HG03103 (cell line): Measurements from ENCODE around the gene LHPP.

ENCODE experiments used
- ATAC-seq: cut with Tn5 transposase; IDR thresholded peaks from one replicate; pipeline ENCODE4 v1.9.1; 2021; ENCODE audit warnings: low read depth; ENCODE audit not compliant: unreplicated experiment

Gene LHPP

DNA sequence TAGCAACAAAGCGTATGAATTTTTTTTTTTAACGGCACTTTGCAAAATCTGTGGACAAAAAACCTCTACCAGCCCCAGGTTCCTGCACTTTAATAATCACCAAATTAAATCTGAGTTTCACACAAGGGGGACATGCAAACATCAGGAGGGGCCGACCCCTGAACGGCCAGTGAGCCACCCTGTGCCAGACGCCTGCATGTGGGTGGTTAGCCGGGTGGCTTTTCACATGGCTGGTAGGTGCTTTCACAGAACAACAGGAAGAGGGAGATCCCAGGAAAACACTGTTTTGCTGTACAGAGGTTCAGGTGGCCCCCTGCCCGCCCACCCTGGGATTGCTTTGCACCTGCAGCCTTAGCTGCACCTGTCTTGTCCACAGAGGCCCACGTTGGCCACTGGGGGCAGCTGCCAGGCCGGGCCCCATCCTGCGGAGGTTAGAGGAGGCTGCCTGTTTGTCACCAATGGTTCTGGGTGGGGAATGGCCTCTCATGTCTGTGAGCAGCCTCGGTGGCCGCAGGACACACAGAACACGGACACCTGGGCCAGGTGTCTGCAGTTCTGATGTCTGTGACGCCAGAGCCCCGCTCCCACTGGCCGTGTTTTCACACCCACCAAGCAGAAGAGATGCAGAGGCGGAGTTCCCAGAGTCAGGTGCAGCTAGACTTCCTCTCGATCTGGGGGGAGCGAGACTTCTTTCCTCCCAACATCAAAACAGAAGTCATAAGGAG lies 174.8 kb downstream of the LHPP start:
- ATAC-seq, result no peak

GRCh38 chr10:124637091-124637700 lies 175.6 kb downstream of the LHPP start:
- ATAC-seq, result no peak

DNA sequence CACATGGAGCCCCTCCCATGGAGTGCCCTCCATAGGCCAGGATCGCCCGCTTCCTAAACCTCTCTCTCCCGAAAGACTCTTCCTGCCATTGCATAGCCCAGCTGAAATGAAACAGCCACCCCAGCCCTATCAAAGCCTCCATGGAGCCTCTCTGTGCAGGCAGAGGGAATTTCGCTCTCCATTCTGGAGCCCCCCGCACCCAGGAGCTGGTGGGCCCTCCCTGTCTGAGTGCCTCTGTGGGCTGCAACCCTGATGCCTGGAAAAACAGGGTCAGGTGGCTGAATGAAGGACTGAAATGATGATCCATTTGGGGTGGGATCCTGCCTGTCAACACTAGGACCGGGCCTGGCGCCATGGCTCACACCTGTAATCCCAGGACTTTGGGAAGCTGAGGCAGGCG lies 176.1 kb downstream of the LHPP start:
- no peak for ATAC-seq

DNA sequence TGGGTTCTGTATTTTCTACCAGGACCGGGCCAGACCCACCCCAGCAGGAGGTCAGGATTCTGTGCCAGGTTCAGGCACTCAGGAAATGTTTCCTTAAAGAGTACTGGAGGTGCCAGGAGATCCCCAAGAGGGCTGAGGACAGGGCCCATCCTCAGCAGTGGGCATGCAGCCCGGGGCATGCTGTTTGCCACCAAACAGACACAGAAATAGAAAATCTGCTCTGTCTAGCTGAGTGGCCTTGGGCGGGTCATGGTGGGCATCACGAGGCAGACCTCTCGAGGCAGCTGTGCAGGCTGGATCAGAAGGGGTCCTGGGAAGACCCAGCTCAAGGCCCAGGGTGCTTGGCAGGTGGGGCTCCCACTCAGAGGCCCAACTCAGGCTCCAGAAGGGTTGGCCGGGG lies 177.6 kb downstream of the LHPP start:
- ATAC-seq, result no peak

- no peak for ATAC-seq
These were observed 178.0 kb downstream of the LHPP start for GRCh38 chr10:124639646-124640045.

- ATAC-seq, result no peak
These were observed 178.4 kb downstream of the LHPP start for GRCh38 chr10:124640056-124640455.

DNA sequence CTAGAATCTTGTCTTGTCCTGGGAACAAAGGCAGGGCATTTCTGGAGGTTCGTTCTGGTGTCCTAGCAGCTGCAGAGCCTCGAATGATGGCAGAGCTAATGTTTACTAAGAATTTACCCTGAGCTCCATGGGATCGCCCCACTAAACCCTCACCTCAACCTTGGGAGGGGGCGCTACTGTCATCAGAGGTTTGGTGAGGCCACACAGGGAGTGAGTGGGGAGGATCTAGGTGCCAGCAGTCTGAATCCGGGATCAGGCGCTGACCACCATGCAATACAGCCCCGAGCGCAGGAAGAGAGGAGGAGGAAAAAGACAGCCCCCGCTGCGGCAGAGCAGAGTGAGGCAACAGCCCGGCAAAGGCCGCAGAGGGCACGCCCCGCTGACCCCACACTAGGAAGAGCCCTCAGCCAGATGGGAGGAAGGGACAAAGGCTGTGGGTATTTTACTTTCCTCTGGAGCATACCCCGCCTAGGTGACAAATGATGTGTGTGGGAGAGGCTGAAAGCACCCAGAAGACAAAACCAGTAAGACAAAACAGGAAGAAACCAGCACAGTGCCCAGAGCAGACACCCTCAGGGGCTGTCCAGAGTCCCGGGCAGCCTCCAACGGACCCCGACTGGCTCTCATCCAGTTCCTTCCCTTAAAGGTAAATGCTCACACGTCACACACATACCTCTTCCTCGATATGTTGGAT lies 179.1 kb downstream of the LHPP start:
- ATAC-seq, result no peak

- no peak for ATAC-seq
These were observed 179.9 kb downstream of the LHPP start for GRCh38 chr10:124641282-124642087.

DNA sequence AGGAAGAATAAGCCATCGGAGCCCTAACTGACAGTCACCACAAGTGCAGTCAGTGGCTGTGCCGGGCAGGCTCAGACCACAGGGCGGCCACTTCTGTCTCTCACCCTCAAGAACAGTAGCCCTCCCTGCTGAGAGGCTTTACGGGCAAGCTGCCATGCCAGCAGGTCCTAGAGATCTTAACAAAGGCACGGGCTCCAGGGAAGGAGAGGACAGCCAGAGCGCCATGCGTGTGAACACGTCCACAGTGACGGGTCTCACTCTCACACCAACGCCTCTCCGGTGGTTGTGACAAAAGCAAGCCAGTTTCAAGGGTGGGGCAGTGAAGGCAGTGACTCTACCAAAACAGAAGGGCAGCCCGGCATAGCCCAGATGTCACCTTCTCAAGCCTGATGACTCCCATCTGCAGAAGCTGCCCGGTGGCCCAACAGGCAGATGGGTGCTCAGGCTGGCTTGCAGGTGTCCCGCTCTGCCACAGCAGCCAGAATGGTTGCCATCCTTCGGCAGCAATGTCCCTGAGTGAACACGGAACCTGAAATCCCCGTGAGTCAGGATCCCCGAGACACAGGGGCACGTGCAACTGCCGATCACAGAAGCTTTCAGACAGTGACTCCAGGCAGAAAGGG lies 180.6 kb downstream of the LHPP start:
- ATAC-seq, result no peak

DNA sequence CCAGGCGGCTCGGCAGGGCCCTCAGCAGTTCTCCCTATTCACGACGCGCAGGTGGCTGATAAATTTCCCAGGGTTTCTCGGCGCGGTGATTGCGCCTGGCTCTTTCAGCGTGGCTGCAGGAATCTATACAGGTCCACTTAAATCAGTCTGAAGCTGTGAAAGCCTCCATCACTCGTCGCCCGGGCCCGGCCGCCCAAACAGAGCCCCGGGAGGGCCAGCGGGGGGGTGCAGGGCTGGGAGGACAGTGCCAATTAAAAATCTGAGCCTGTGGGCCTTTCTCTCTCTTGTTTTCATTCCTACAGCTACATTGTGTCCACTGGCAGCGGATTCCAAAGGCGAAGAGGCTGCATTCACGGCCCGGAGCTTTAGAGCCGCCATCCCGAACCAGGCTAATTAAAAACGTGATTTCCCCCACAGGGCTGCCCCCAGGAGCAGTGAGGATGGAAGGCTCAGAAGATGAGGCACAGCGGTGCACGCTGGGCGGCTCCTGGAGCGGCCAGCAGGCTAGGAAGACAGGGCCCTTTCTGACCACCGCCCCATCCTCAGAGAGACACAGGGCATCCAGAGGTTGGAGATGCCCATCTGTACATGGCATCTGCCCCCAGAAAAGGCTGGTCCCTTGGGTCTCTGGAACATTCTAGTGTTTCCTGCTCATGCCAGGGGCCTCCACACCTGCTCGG lies 181.8 kb downstream of the LHPP start:
- ATAC-seq, result no peak

- ATAC-seq, result no peak
These were observed 182.6 kb downstream of the LHPP start for GRCh38 chr10:124644236-124644635.

DNA sequence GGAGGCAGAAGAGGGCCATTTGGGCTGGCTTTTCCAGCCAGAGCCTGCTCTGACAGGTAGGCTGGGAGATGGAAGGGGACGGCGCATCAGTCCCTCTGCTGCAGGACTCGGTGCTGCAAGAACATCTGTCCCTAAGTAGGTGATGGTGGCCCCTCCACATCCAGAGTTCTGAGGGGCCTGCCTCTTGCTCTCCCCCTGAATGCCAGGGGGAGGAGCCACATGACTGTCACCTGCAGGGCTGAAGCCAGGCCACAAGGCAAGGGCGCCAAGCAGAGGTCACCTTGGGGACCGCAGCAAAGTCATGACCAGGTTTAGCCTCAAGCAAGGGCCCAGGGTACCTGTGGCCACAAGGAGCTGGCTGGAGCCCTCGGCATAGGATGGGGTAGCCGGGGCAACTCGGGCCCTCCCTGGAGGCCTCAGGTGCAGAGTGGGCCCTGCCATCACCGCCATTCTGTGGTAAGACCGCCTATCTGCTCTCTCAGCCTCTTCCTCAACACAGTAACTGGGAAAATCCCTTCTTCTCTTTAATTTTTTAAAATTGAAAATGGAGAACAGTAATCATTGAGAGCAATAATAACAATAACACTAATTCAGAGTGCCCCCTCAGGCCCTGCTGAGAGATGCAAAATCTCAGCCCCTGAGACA lies 183.3 kb downstream of the LHPP start:
- no peak for ATAC-seq

- no peak for ATAC-seq
These were observed 184.0 kb downstream of the LHPP start for GRCh38 chr10:124645467-124646095.

DNA sequence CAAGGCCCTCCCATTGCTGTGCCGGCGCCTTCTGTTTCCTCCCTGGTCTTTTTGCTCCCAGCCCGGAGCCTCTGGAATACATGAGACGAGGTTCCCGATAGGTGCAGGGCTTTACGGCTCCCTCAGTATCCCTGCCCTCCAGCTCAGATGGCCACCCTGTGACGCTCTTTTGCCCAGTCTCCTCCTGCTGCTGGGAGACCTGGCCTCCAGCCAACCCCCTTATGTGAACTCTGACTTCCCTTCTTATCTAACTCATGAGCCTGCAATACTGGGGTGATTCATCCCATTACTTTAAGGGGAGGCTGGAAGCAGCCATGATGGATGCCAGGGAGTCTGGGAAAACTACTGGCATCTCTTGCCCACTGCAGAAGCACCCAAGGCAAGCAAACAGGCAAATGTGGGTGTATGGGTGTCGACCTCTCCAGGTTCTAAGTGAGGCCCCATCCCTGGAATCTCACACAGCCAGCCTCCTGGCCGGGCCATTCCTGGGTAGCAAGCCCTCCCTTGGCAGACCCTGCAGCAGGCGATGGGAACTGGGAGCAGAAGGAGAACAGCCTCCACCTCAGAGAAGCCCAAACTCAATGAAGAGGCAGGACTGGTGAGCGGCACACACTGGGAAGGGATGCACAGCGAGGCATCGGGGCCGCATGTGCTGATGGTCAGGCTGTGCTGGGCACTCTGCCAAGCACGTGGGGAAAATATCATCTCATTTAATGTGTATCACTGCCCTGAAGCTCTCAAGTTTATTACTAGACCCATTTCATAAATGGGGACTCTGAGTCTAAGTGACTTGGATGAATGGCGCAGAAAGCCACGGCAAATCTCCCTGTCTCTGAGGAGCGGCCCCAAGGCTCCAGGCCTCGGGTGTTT lies 185.1 kb downstream of the LHPP start:
- ATAC-seq, result no peak

DNA sequence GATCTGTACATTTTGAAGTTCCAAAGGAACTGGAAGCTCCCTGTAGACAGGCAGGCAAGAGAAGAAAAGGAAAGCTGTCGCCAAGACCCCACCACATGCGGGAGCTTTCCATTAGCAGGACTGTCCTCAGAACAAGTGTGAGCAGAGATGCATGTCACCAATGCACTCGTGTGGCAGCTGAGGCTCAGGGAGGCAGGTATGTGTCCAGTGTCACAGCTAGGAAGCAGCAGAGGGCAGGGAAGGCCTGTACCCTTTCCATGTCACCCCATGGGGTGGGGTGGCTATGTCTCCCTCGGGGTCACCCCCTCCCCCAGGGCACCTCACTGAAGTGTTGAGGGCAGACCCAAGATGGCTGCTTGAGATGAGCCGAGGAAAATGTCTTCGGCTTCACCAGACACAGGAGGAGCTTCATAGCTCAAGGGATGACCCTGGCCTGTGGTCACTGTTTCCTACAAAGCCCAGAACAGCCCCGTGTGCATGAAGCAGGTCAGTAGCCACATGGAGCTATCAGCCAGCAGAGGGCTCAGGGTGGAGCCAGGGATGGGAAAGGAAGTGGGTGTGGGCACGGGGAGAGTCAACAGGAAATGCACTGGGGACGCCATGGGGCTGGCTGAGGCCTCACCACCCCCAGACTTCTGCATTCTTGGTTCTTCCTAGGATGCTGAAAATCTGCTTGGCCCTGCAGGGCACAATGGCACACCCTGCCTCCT lies 186.0 kb downstream of the LHPP start:
- peak; percentile 60 for ATAC-seq

DNA sequence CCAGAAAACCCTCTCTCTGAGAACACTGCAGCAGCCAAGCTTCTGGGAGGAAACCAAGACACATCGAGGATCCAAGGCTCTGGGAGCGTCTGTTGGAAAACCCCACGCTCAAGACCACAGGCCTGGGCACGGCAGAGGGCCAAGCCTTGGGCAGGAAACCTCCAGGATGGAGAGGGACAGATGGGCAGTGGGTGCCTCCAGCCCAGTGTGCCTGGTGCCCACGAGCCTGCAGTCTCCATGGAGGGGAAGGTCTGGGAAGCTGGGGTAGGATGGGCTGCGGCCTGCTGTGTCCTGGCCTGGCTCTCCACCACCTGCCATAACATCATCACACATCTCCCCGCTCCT lies 186.5 kb downstream of the LHPP start:
- ATAC-seq, result no peak

GRCh38 chr10:124648738-124649137 lies 187.1 kb downstream of the LHPP start:
- no peak for ATAC-seq

DNA sequence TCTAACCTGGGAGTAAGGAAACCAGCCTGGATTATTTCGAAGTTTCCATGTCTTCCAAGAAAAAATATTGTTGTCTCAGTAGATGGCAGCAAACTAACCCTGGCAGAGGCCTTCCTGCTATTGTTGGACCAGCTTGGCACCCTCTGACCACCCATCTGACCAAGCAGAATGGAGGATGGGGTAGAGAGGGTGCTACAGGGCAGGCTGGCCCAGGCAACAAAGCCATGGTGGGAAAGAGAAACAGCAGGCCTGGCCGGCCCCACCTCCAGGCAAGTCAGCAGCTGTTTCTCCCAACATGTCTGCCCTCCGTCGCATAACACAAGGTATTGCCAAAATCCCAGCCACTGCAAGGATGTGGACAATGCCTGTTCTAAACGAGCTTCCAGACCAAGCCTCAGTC lies 187.6 kb downstream of the LHPP start:
- ATAC-seq, result no peak
